ENCODE measurements around the gene CHST6. TPM values are rescaled to one million over a fixed set of nuclear protein-coding genes. Genes with fewer than 3 reads are reported as not detected.

The CHST6 gene
- total RNA-seq, 1 experiment from 2014 or later: 20.8 TPM

- no peaks in the 10 kb centered on the region for H3K23me2 ChIP-seq (ENCODE audit: insufficient read length, low read depth, low read length, poor library complexity, severe bottlenecking)
- no peak overlapping the region for H3K27ac ChIP-seq (ENCODE audit: insufficient read length, low read depth, low read length)
- H3K27ac Mint-ChIP-seq: no peak overlapping the region
- no peaks in the 10 kb centered on the region; a peak in 1 of 7 replicates for H3K36me3 Mint-ChIP-seq (ENCODE audit: insufficient read depth in 1 of 3, low read depth in 3 of 3)
- H3K9ac ChIP-seq (ENCODE audit: extremely low read depth, insufficient read length, low read length): no peak overlapping the region
- peak overlapping the region; percentile 34 for H3K18ac ChIP-seq (ENCODE audit: insufficient read length, low read depth, low read length)
- no peaks in the 10 kb centered on the region for H3K79me1 ChIP-seq (ENCODE audit: insufficient read depth, low read depth, low read length, poor library complexity, severe bottlenecking)
- H4K5ac ChIP-seq (ENCODE audit: insufficient read length, low read depth, low read length): no peak overlapping the region
- H3K9me3 ChIP-seq (ENCODE audit: control insufficient read depth, low read depth, low read length): no peaks in the 10 kb centered on the region
- no peaks in the 10 kb centered on the region for H3K27me3 ChIP-seq (ENCODE audit: insufficient read depth, low read length)
- WGBS (ENCODE audit: extremely low coverage, insufficient read length, low lambda C conversion rate): no CpG with 5 or more reads among the region's 5 CpGs
- no peak overlapping the region for H3K4ac ChIP-seq (ENCODE audit: low read depth, low read length)
- H3K4me1 ChIP-seq (ENCODE audit: insufficient read depth, low read length): no peaks in the 10 kb centered on the region
- DNase-seq: no peak
- H3K56ac ChIP-seq (ENCODE audit: insufficient read length, low read depth, low read length): no peak overlapping the region
- no peak overlapping the region for H2BK120ac ChIP-seq (ENCODE audit: low read depth, low read length, poor library complexity, severe bottlenecking)
- no peak overlapping the region for H4K8ac ChIP-seq (replicated peaks; ENCODE audit: insufficient read length, low read depth, low read length)
- H3T11ph ChIP-seq (ENCODE audit: low read length): no peak overlapping the region
- no peak overlapping the region for H3K23ac ChIP-seq (ENCODE audit: insufficient read length, low read depth, low read length)
- H2BK20ac ChIP-seq (ENCODE audit: low read depth, low read length, poor library complexity, severe bottlenecking): no peak overlapping the region
- no peak overlapping the region for H2BK15ac ChIP-seq (ENCODE audit: low read depth, low read length)
- H3K9me3 Mint-ChIP-seq: no peaks in the 10 kb centered on the region; a peak in 1 of 5 replicates
- H3K4me3 Mint-ChIP-seq: no peak overlapping the region
- no peak overlapping the region for H3K14ac ChIP-seq (ENCODE audit: insufficient read depth, low read length)
- H3K4me2 ChIP-seq (ENCODE audit: insufficient read depth, insufficient read length, low read length): no peak overlapping the region
- H2BK5ac ChIP-seq (ENCODE audit: insufficient read length, low read length): no peak overlapping the region
- no peak for TF ChIP-seq CTCF (conservative IDR thresholded peaks at IDR 0.05)
- H3K27me3 Mint-ChIP-seq (ENCODE audit: low read depth): no peaks in the 10 kb centered on the region
- no peaks in the 10 kb centered on the region for H4K20me1 ChIP-seq (ENCODE audit: control insufficient read depth, insufficient read depth, insufficient read length)
- H2BK12ac ChIP-seq (ENCODE audit: insufficient read length, low read depth, low read length): no peak overlapping the region
- no peak overlapping the region for H2AFZ ChIP-seq (ENCODE audit: low read length)
- H3K79me2 ChIP-seq (ENCODE audit: insufficient read depth, low read length): no peaks in the 10 kb centered on the region
- H3K4me1 Mint-ChIP-seq: peaks cover 0 to under 1% of the 10 kb centered on the region in 2 experiments; a peak in 1 of 4 replicates
- no peak overlapping the region for H4K91ac ChIP-seq (ENCODE audit: insufficient read length, low read depth, low read length)
- no peak overlapping the region for H2AK5ac ChIP-seq (ENCODE audit: insufficient read length, low read length)
Measured at GRCh38 chr16:75526032-75526790, 31.0 kb upstream of the CHST6 start.

Data from H9 (cell line).